ENCODE results near the gene PMIS2. TPM values are rescaled to one million over a fixed set of nuclear protein-coding genes. Genes with fewer than 3 reads are reported as not detected.
A peak's percentile ranks its signal among the peaks of the same experiment; 100 is the strongest.
"Not testable (repeated sequence)": the region's sequence is repeated elsewhere in the genome, so short reads cannot be mapped to it uniquely, and the experiment has no call there.

Gene PMIS2
- total and polyA plus RNA-seq, 4 donors: not detected

GRCh38 chr19:35569281-35569781, 16.6 kb upstream of the PMIS2 start:
- WGBS, 2 donors: 58 to 60% methylated on average over 5 of the region's 5 CpGs
- H3K36me3 ChIP-seq (ENCODE audit: control insufficient read depth in 1 of 2, insufficient read depth in 2 of 2, low read length in 1 of 2): no peaks in the 10 kb centered on the region
- no peak for ATAC-seq (ENCODE audit: low FRiP score)
- H3K9me3 ChIP-seq (ENCODE audit: control insufficient read depth, low read length): no peaks in the 10 kb centered on the region
- H3K27me3 ChIP-seq (ENCODE audit: control insufficient read depth in 1 of 2, insufficient read depth in 2 of 2, low read length in 1 of 2): no peaks in the 10 kb centered on the region
- no peak overlapping the region for H3K27ac ChIP-seq (ENCODE audit: low read depth in 1 of 2, low read length in 2 of 2)
- DNase-seq: peak in 1 of 2 donors; percentile 69
- intact Hi-C loops (cut with DNase I): no loop called here
- H3K4me1 ChIP-seq (ENCODE audit: control insufficient read depth in 1 of 2, insufficient read depth in 2 of 2, low read length in 2 of 2): no peaks in the 10 kb centered on the region
- H3K4me3 ChIP-seq (ENCODE audit: low read length in 2 of 2): no peak overlapping the region

GRCh38 chr19:35571406-35571965, 14.5 kb upstream of the PMIS2 start:
- H3K9me3 ChIP-seq (ENCODE audit: control insufficient read depth, low read length): peaks cover 7% of the 10 kb centered on the region
- ATAC-seq (ENCODE audit: low FRiP score) (no peak), DNase-seq (peak in 1 of 2 donors; percentile 2)
- WGBS, 2 donors: 86 to 87% methylated on average over 1 of the region's 1 CpG
- H3K4me3 ChIP-seq (ENCODE audit: low read length in 2 of 2): no peak overlapping the region
- no peak overlapping the region for H3K27ac ChIP-seq (ENCODE audit: low read depth in 1 of 2, low read length in 2 of 2)
- intact Hi-C loops (cut with DNase I): no loop called here
- H3K36me3 ChIP-seq (ENCODE audit: control insufficient read depth in 1 of 2, insufficient read depth in 2 of 2, low read length in 1 of 2): no peaks in the 10 kb centered on the region
- no peaks in the 10 kb centered on the region for H3K27me3 ChIP-seq (ENCODE audit: control insufficient read depth in 1 of 2, insufficient read depth in 2 of 2, low read length in 1 of 2)
- no peaks in the 10 kb centered on the region for H3K4me1 ChIP-seq (ENCODE audit: control insufficient read depth in 1 of 2, insufficient read depth in 2 of 2, low read length in 2 of 2)

- intact Hi-C loops (cut with DNase I): no loop called here
- peaks cover 11% of the 10 kb centered on the region for H3K9me3 ChIP-seq (ENCODE audit: control insufficient read depth, low read length)
- H3K36me3 ChIP-seq (ENCODE audit: control insufficient read depth in 1 of 2, insufficient read depth in 2 of 2, low read length in 1 of 2): no peaks in the 10 kb centered on the region
- H3K4me3 ChIP-seq (ENCODE audit: low read length in 2 of 2): no peak overlapping the region
- DNase-seq (peak in 1 of 2 donors; percentile 2), ATAC-seq (ENCODE audit: low FRiP score) (no peak)
- no peaks in the 10 kb centered on the region for H3K27me3 ChIP-seq (ENCODE audit: control insufficient read depth in 1 of 2, insufficient read depth in 2 of 2, low read length in 1 of 2)
- WGBS, 2 donors: 62 to 94% methylated on average over 1 of the region's 1 CpG
- H3K27ac ChIP-seq (ENCODE audit: low read depth in 1 of 2, low read length in 2 of 2): no peak overlapping the region
- no peaks in the 10 kb centered on the region for H3K4me1 ChIP-seq (ENCODE audit: control insufficient read depth in 1 of 2, insufficient read depth in 2 of 2, low read length in 2 of 2)
Observed at GRCh38 chr19:35577918-35578317, 8.1 kb upstream of the PMIS2 start.

GRCh38 chr19:35578707-35579106, 7.3 kb upstream of the PMIS2 start:
- Histone ChIP-seq H3K4me1 (ENCODE audit: control insufficient read depth in 1 of 2, insufficient read depth in 2 of 2, low read length in 2 of 2) (no peaks in the 10 kb centered on the region), H3K9me3 (ENCODE audit: control insufficient read depth, low read length) (peaks cover 11% of the 10 kb centered on the region), H3K4me3 (ENCODE audit: low read length in 2 of 2) (no peak overlapping the region), H3K27me3 (ENCODE audit: control insufficient read depth in 1 of 2, insufficient read depth in 2 of 2, low read length in 1 of 2) (peaks cover 0 to 1% of the 10 kb centered on the region in 2 donors), H3K36me3 (ENCODE audit: control insufficient read depth in 1 of 2, insufficient read depth in 2 of 2, low read length in 1 of 2) (no peaks in the 10 kb centered on the region), H3K27ac (ENCODE audit: low read depth in 1 of 2, low read length in 2 of 2) (no peak overlapping the region)
- 30 to 43% methylated on average over 7 of the region's 7 CpGs for WGBS, 2 donors
- ATAC-seq (ENCODE audit: low FRiP score) (no peak), DNase-seq (peak in 1 of 2 donors; percentile 6)
- intact Hi-C loops (cut with DNase I): no loop called here

- no peaks in the 10 kb centered on the region for H3K36me3 ChIP-seq (ENCODE audit: control insufficient read depth in 1 of 2, insufficient read depth in 2 of 2, low read length in 1 of 2)
- no peak overlapping the region for H3K4me3 ChIP-seq (ENCODE audit: low read length in 2 of 2)
- no peak for ATAC-seq (ENCODE audit: low FRiP score)
- no peak for DNase-seq
- no peak overlapping the region for H3K27ac ChIP-seq (ENCODE audit: low read depth in 1 of 2, low read length in 2 of 2)
- H3K27me3 ChIP-seq (ENCODE audit: control insufficient read depth in 1 of 2, insufficient read depth in 2 of 2, low read length in 1 of 2): peaks cover 0 to 1% of the 10 kb centered on the region in 2 donors
- no peaks in the 10 kb centered on the region for H3K9me3 ChIP-seq (ENCODE audit: control insufficient read depth, low read length)
- intact Hi-C loops (cut with DNase I): no loop called here
- H3K4me1 ChIP-seq (ENCODE audit: control insufficient read depth in 1 of 2, insufficient read depth in 2 of 2, low read length in 2 of 2): no peaks in the 10 kb centered on the region
- WGBS, 2 donors: 74 to 84% methylated on average over 1 of the region's 1 CpG
Observed at GRCh38 chr19:35582760-35583159, 3.2 kb upstream of the PMIS2 start.

- Histone ChIP-seq H3K27ac (ENCODE audit: low read depth in 1 of 2, low read length in 2 of 2) (no peak overlapping the region), H3K9me3 (ENCODE audit: control insufficient read depth, low read length) (no peaks in the 10 kb centered on the region), H3K4me3 (ENCODE audit: low read length in 2 of 2) (no peak overlapping the region), H3K27me3 (ENCODE audit: control insufficient read depth in 1 of 2, insufficient read depth in 2 of 2, low read length in 1 of 2) (peaks cover 0 to 1% of the 10 kb centered on the region in 2 donors), H3K36me3 (ENCODE audit: control insufficient read depth in 1 of 2, insufficient read depth in 2 of 2, low read length in 1 of 2) (no peaks in the 10 kb centered on the region), H3K4me1 (ENCODE audit: control insufficient read depth in 1 of 2, insufficient read depth in 2 of 2, low read length in 2 of 2) (no peaks in the 10 kb centered on the region)
- DNase-seq: no peak
- intact Hi-C loops (cut with DNase I): no loop called here
- ATAC-seq (ENCODE audit: low FRiP score): no peak
- 34 to 35% methylated on average over 1 of the region's 1 CpG for WGBS, 2 donors
Observed at GRCh38 chr19:35587321-35587720, 1.3 kb downstream of the PMIS2 start.

GRCh38 chr19:35590875-35591274, 4.9 kb downstream of the PMIS2 start:
- ATAC-seq (ENCODE audit: low FRiP score) (no peak), DNase-seq (no peak)
- no peaks in the 10 kb centered on the region for H3K27me3 ChIP-seq (ENCODE audit: control insufficient read depth in 1 of 2, insufficient read depth in 2 of 2, low read length in 1 of 2)
- intact Hi-C loops (cut with DNase I): no loop called here
- no peaks in the 10 kb centered on the region for H3K4me1 ChIP-seq (ENCODE audit: control insufficient read depth in 1 of 2, insufficient read depth in 2 of 2, low read length in 2 of 2)
- H3K27ac ChIP-seq (ENCODE audit: low read depth in 1 of 2, low read length in 2 of 2): no peak overlapping the region
- WGBS, 2 donors: 75 to 76% methylated on average over 3 of the region's 3 CpGs
- H3K36me3 ChIP-seq (ENCODE audit: control insufficient read depth in 1 of 2, insufficient read depth in 2 of 2, low read length in 1 of 2): no peaks in the 10 kb centered on the region
- H3K9me3 ChIP-seq (ENCODE audit: control insufficient read depth, low read length): no peaks in the 10 kb centered on the region
- H3K4me3 ChIP-seq (ENCODE audit: low read length in 2 of 2): no peak overlapping the region

GRCh38 chr19:35592226-35592625, 6.3 kb downstream of the PMIS2 start:
- H3K36me3 ChIP-seq (ENCODE audit: control insufficient read depth in 1 of 2, insufficient read depth in 2 of 2, low read length in 1 of 2): no peaks in the 10 kb centered on the region
- H3K27ac ChIP-seq (ENCODE audit: low read depth in 1 of 2, low read length in 2 of 2): no peak overlapping the region
- H3K27me3 ChIP-seq (ENCODE audit: control insufficient read depth in 1 of 2, insufficient read depth in 2 of 2, low read length in 1 of 2): no peaks in the 10 kb centered on the region
- no peak overlapping the region for H3K4me3 ChIP-seq (ENCODE audit: low read length in 2 of 2)
- intact Hi-C loops (cut with DNase I): no loop called here
- DNase-seq: no peak
- WGBS, 2 donors: 23 to 27% methylated on average over 8 of the region's 8 CpGs
- H3K4me1 ChIP-seq (ENCODE audit: control insufficient read depth in 1 of 2, insufficient read depth in 2 of 2, low read length in 2 of 2): no peaks in the 10 kb centered on the region
- H3K9me3 ChIP-seq (ENCODE audit: control insufficient read depth, low read length): no peaks in the 10 kb centered on the region
- no peak for ATAC-seq (ENCODE audit: low FRiP score)

- 74 to 84% methylated on average over 3 of the region's 3 CpGs for WGBS, 2 donors
- H3K4me3 ChIP-seq (ENCODE audit: low read length in 2 of 2); ATAC-seq (ENCODE audit: low FRiP score); intact Hi-C loops (cut with DNase I); H3K36me3 ChIP-seq (ENCODE audit: control insufficient read depth in 1 of 2, insufficient read depth in 2 of 2, low read length in 1 of 2); H3K9me3 ChIP-seq (ENCODE audit: control insufficient read depth, low read length); H3K27ac ChIP-seq (ENCODE audit: low read depth in 1 of 2, low read length in 2 of 2); H3K4me1 ChIP-seq (ENCODE audit: control insufficient read depth in 1 of 2, insufficient read depth in 2 of 2, low read length in 2 of 2); H3K27me3 ChIP-seq (ENCODE audit: control insufficient read depth in 1 of 2, insufficient read depth in 2 of 2, low read length in 1 of 2): not testable (repeated sequence)
- peak in 1 of 2 donors; percentile 13 for DNase-seq
Observed at GRCh38 chr19:35595026-35595425, 9.1 kb downstream of the PMIS2 start.

All from aorta (tissue), 5 donors.